HG02970 (cell line): ENCODE results near the gene NPNT.
"Not testable (repeated sequence)": the region's sequence is repeated elsewhere in the genome, so short reads cannot be mapped to it uniquely, and the experiment has no call there.

Experiments
- ATAC-seq: cut with Tn5 transposase; IDR thresholded peaks from one replicate; pipeline ENCODE4 v1.9.1; 2021; ENCODE audit warnings: mild to moderate bottlenecking, moderate library complexity, moderate number of reproducible peaks; ENCODE audit not compliant: unreplicated experiment, low FRiP score

Gene NPNT

GRCh38 chr4:105894660-105895582, at the start of gene NPNT:
Gene NPNT, plus strand, starts transcription at chr4:105895471. Its CDS starts 182 bp downstream, at chr4:105895653.
- ATAC-seq, result no peak

- ATAC-seq, result no peak
Observed at GRCh38 chr4:105845559-105845958, 49.7 kb upstream of the NPNT start.

GRCh38 chr4:105848359-105848758, 46.9 kb upstream of the NPNT start:
- not testable (repeated sequence) for ATAC-seq

GRCh38 chr4:105851196-105851595, 44.1 kb upstream of the NPNT start:
- ATAC-seq, result no peak

- not testable (repeated sequence) for ATAC-seq
Observed at GRCh38 chr4:105852230-105852629, 43.0 kb upstream of the NPNT start.

GRCh38 chr4:105858466-105859040, 36.7 kb upstream of the NPNT start:
- ATAC-seq, result no peak

GRCh38 chr4:105859233-105859632, 36.0 kb upstream of the NPNT start:
- no peak for ATAC-seq

- no peak for ATAC-seq
Observed at GRCh38 chr4:105870963-105871362, 24.3 kb upstream of the NPNT start.

- ATAC-seq, result no peak
Observed at GRCh38 chr4:105871997-105872396, 23.3 kb upstream of the NPNT start.

GRCh38 chr4:105875233-105875632, 20.0 kb upstream of the NPNT start:
- ATAC-seq, result no peak

GRCh38 chr4:105878668-105879067, 16.6 kb upstream of the NPNT start:
- no peak for ATAC-seq

GRCh38 chr4:105887508-105887907, 7.8 kb upstream of the NPNT start:
- no peak for ATAC-seq

GRCh38 chr4:105895583-105896460, 551 bp downstream of the NPNT start:
- ATAC-seq, result no peak

GRCh38 chr4:105896461-105896942, 1.2 kb downstream of the NPNT start:
- ATAC-seq, result no peak

GRCh38 chr4:105896984-105897775, 1.9 kb downstream of the NPNT start:
- ATAC-seq, result no peak

GRCh38 chr4:105900541-105900940, 5.3 kb downstream of the NPNT start:
- ATAC-seq, result no peak

GRCh38 chr4:105902550-105903262, 7.4 kb downstream of the NPNT start:
- no peak for ATAC-seq

GRCh38 chr4:105909787-105910281, 14.6 kb downstream of the NPNT start:
- no peak for ATAC-seq

GRCh38 chr4:105911426-105911825, 16.2 kb downstream of the NPNT start:
- ATAC-seq, result no peak
